Upper lobe of left lung (tissue), 4 donors: Measurements from ENCODE around the gene LENG1.

Source experiments
- EP300 ChIP-seq, 4 donors: sonication (generic); formaldehyde crosslinking; IDR thresholded peaks; one replicate each; pipeline ENCODE4 v1.5.1; 2017; ENCODE audit warnings: antibody characterized with exemption in 4 of 4, control low read depth in 2 of 4
- POLR2A ChIP-seq, 4 donors: fragments of 450-650 bp; IDR thresholded peaks; one replicate each; pipeline ENCODE4 v1.5.1; 2016 to 2017; ENCODE audit warnings: antibody characterized with exemption in 4 of 4, mild to moderate bottlenecking in 2 of 4
- TF ChIP-seq, protein P1 (sequence below), 6 experiments: fragments of 450-650 bp in 4 of 6; fragments of 200-600 bp in 2 of 6; sonication (generic) in 2 of 6; IDR thresholded peaks; one replicate each; pipeline ENCODE4 v1.5.1; 2016 to 2019; ENCODE audit warnings: antibody characterized with exemption in 6 of 6

DNA sequence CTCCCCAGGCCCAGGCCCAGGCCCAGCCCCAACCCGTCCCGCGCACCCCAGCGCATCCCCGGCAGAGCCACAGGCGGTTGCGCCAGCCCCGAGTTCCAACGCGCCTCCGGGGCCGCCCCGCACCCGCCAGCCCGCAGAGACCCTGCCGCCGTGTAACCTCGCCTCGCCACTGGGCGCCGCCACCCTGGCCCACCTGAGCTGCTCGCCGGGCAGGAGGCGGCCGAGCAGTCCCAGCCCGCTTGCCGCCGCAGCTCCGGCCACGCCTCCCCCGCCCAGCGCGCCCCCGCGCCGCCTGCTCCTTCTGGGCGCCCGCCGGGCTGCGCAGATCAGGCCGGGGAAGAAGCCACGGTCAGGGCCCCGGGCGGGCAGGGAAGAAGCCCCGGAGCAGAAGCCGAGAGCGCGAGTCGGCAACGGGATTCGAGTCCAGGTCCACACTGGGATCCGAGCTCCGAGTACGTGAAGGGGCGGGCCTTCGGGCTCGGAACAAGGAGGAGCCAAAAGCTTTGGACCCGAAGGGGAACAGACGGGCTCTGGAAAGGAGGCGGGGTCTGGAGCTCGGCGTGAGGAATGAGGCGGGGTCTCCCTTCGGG lies 29.7 kb upstream of the LENG1 start, which contains the start of gene MBOAT7:
- TF ChIP-seq, protein P1, sequence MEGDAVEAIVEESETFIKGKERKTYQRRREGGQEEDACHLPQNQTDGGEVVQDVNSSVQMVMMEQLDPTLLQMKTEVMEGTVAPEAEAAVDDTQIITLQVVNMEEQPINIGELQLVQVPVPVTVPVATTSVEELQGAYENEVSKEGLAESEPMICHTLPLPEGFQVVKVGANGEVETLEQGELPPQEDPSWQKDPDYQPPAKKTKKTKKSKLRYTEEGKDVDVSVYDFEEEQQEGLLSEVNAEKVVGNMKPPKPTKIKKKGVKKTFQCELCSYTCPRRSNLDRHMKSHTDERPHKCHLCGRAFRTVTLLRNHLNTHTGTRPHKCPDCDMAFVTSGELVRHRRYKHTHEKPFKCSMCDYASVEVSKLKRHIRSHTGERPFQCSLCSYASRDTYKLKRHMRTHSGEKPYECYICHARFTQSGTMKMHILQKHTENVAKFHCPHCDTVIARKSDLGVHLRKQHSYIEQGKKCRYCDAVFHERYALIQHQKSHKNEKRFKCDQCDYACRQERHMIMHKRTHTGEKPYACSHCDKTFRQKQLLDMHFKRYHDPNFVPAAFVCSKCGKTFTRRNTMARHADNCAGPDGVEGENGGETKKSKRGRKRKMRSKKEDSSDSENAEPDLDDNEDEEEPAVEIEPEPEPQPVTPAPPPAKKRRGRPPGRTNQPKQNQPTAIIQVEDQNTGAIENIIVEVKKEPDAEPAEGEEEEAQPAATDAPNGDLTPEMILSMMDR (IDR thresholded peaks at IDR 0.05): peak; percentile 21 to 76 (median 63)
- no peak for TF ChIP-seq EP300 (IDR thresholded peaks at IDR 0.05)
- peak in 2 of 4 donors; percentile 47 to 74 for TF ChIP-seq POLR2A (IDR thresholded peaks at IDR 0.05)
